HCT116 (cell line): ENCODE data around the gene PIM3. TPM values are rescaled to one million over a fixed set of nuclear protein-coding genes. Genes with fewer than 3 reads are reported as not detected.

Experiments
- ATAC-seq: fragments of 200-7000 bp; cut with Tn5 transposase; 2 replicates; pipeline ENCODE4 v1.9.1; 2020; ENCODE audit warnings: mild to moderate bottlenecking, moderate library complexity
- BruUV-seq: library from RNA; stranded (reverse); fragments of 400-500 nt; replicated peaks from 2 replicates; lab custom pipeline; 2021; lab: Mats Ljungman, UMichigan
- CTCF ChIA-PET: fragments of 300-600 bp; sonication (Branson Sonifier 250); formaldehyde crosslinking; loops from one replicate; lab custom pipeline; 2021; ENCODE audit warnings: antibody characterized with exemption; lab: Charles Lee
- POLR2A ChIA-PET: fragments of 300-600, 350-600 bp; sonication (Branson Sonifier 250); formaldehyde crosslinking; loops from one replicate; lab custom pipeline; 2021; ENCODE audit warnings: antibody characterized with exemption; lab: Charles Lee
- RAD21 ChIA-PET, 2 experiments: fragments of 300-600 bp; sonication (Branson Sonifier 250); formaldehyde crosslinking; loops; one replicate each; lab custom pipeline; 2023; ENCODE audit warnings: low total read pairs in 2 of 2; ENCODE audit not compliant: uncharacterized antibody in 2 of 2, unreplicated experiment in 2 of 2, low non-redundant PET in 1 of 2; lab: Charles Lee
- DNase-seq: peaks from one replicate; pipeline ENCODE4 v3.0.0-alpha.2; 2010; ENCODE audit warnings: low read depth, low spot score
- H2AFZ ChIP-seq: fragments of 200-600 bp; shearing (Covaris generic), sonication (generic); 2 replicates; pipeline ENCODE4 v1.6.1; 2017; ENCODE audit warnings: low read depth, mixed run types, mixed read lengths, antibody characterized with exemption, low read length; ENCODE audit not compliant: poor library complexity, severe bottlenecking
- H3K27ac ChIP-seq: 2 replicates; pipeline ENCODE4 v1.5.1; 2012; ENCODE audit warnings: low read depth, low read length
- H3K27me3 ChIP-seq: fragments of 200-600 bp; sonication (generic); 2 replicates; pipeline ENCODE4 v1.6.1; 2016; ENCODE audit warnings: mixed run types, low read length, mixed read lengths; ENCODE audit not compliant: insufficient read depth
- H3K36me3 ChIP-seq, 2 experiments: fragments of 200-500 bp in 1 of 2; fragments of 200-600 bp in 1 of 2; sonication (Bioruptor generic) in 1 of 2; sonication (generic) in 1 of 2; 2 replicates each; pipeline versions ENCODE4 v1.5.1 to v1.6.1; 2014 to 2016; ENCODE audit warnings: low read length in 2 of 2, inconsistent platforms in 1 of 2, mixed read lengths in 1 of 2, mixed run types in 1 of 2; ENCODE audit not compliant: insufficient read depth in 2 of 2, control insufficient read depth in 1 of 2
- H3K4me1 ChIP-seq, 2 experiments: fragments of 200-600 bp in 1 of 2; sonication (generic) in 1 of 2; 2 replicates each; pipeline versions ENCODE4 v1.5.1 to v1.6.1; 2012 to 2017; ENCODE audit warnings: low read length in 2 of 2, inconsistent platforms in 1 of 2, mild to moderate bottlenecking in 1 of 2, mixed read lengths in 1 of 2, mixed run types in 1 of 2, moderate library complexity in 1 of 2; ENCODE audit not compliant: insufficient read depth in 2 of 2, control insufficient read depth in 1 of 2
- H3K4me2 ChIP-seq: fragments of 200-600 bp; sonication (generic); 2 replicates; pipeline ENCODE4 v1.6.1; 2017; ENCODE audit warnings: mixed run types, low read length, mixed read lengths
- H3K4me3 ChIP-seq, 2 experiments: fragments of 200-600 bp in 1 of 2; sonication (generic) in 1 of 2; replicated peaks in 1 of 2; 2 replicates each; pipeline ENCODE4 v1.5.1; 2011 to 2016; ENCODE audit warnings: low read length in 2 of 2, control low read depth in 1 of 2, low read depth in 1 of 2, mild to moderate bottlenecking in 1 of 2, mixed read lengths in 1 of 2, mixed run types in 1 of 2
- H3K79me2 ChIP-seq: fragments of 200-600 bp; sonication (generic); 2 replicates; pipeline ENCODE4 v1.6.1; 2017; ENCODE audit warnings: mild to moderate bottlenecking, mixed run types, low read length, moderate library complexity, mixed read lengths; ENCODE audit not compliant: insufficient read depth
- H3K9ac ChIP-seq: fragments of 200-600 bp; sonication (generic); 2 replicates; pipeline ENCODE4 v1.6.1; 2016; ENCODE audit warnings: low read length, mixed read lengths
- H3K9me2 ChIP-seq: fragments of 200-600 bp; sonication (generic), shearing (Covaris generic); 2 replicates; pipeline ENCODE4 v1.6.1; 2017; ENCODE audit warnings: mixed run types, mild to moderate bottlenecking, moderate library complexity; ENCODE audit not compliant: insufficient read depth
- H3K9me3 ChIP-seq, 2 experiments: fragments of 200-500 bp in 1 of 2; fragments of 200-600 bp in 1 of 2; sonication (Bioruptor generic) in 1 of 2; sonication (generic) in 1 of 2; 2 replicates each; pipeline ENCODE4 v1.6.1; 2014 to 2017; ENCODE audit warnings: low read length in 2 of 2, mixed read lengths in 2 of 2, inconsistent platforms in 1 of 2, low read depth in 1 of 2, mild to moderate bottlenecking in 1 of 2, mixed run types in 1 of 2, moderate library complexity in 1 of 2; ENCODE audit not compliant: control insufficient read depth in 1 of 2, insufficient read depth in 1 of 2
- H4K20me1 ChIP-seq: fragments of 200-600 bp; sonication (generic), shearing (Covaris generic); 2 replicates; pipeline ENCODE4 v1.6.1; 2017; ENCODE audit warnings: mixed run types, mild to moderate bottlenecking, moderate library complexity; ENCODE audit not compliant: insufficient read depth
- CBX3 ChIP-seq: IDR thresholded peaks from 2 replicates; pipeline ENCODE4 v1.6.1; 2012; ENCODE audit warnings: low read depth
- CEBPB ChIP-seq: IDR thresholded peaks from 2 replicates; pipeline ENCODE4 v1.6.1; 2012; ENCODE audit warnings: low read depth
- EGR1 ChIP-seq: IDR thresholded peaks from 2 replicates; pipeline ENCODE4 v1.6.1; 2012; ENCODE audit warnings: low read depth
- ELF1 ChIP-seq: IDR thresholded peaks from 2 replicates; pipeline ENCODE4 v1.6.1; 2012; ENCODE audit warnings: low read depth, borderline replicate concordance
- EZH2phosphoT487 ChIP-seq: fragments of 200-600 bp; IDR thresholded peaks from 2 replicates; pipeline ENCODE4 v1.6.1; 2018; ENCODE audit warnings: antibody characterized with exemption, borderline replicate concordance
- POLR2AphosphoS5 ChIP-seq: IDR thresholded peaks from 2 replicates; pipeline ENCODE4 v1.6.1; 2011; ENCODE audit warnings: mild to moderate bottlenecking, low read depth, low read length, moderate library complexity
- TCF7L2 ChIP-seq: IDR thresholded peaks from 2 replicates; pipeline ENCODE4 v1.7.0; 2011; ENCODE audit warnings: borderline replicate concordance, inconsistent platforms; ENCODE audit not compliant: insufficient read depth, insufficient read length; ENCODE audit errors: extremely low read depth
- ZFX ChIP-seq: fragments of 450-650 bp; IDR thresholded peaks from 2 replicates; pipeline ENCODE4 v1.6.1; 2017
- intact Hi-C: fragments of 100-400 bp; cut with micrococcal nuclease; formaldehyde crosslinking; loops from 2 replicates; pipeline ENCODE4 v1.10.0; 2022
- total RNA-seq: library from RNA; stranded (reverse); gene quantifications from one replicate; pipeline ENCODE4 v1.2.1, GENCODE V29; 2021; ENCODE audit not compliant: unreplicated experiment
- TF ChIP-seq, protein P1 (sequence below): IDR thresholded peaks from 2 replicates; pipeline ENCODE4 v1.6.1; 2011; ENCODE audit warnings: mild to moderate bottlenecking, low read length, moderate library complexity; ENCODE audit not compliant: insufficient replicate concordance; ENCODE audit errors: extremely low read depth
- TF ChIP-seq, protein P2 (sequence below): IDR thresholded peaks from 2 replicates; pipeline ENCODE4 v1.6.1; 2012
- TF ChIP-seq, protein P3 (sequence below): IDR thresholded peaks from 2 replicates; pipeline ENCODE4 v1.6.1; 2012; ENCODE audit warnings: low read depth
- TF ChIP-seq, protein P4 (sequence below): IDR thresholded peaks from 2 replicates; pipeline ENCODE4 v1.6.1; 2012
- TF ChIP-seq, protein P5 (sequence below), 3 experiments: fragments of 200-600 bp in 1 of 3; sonication (generic) in 1 of 3; IDR thresholded peaks in 2 of 3; conservative IDR thresholded peaks in 1 of 3; 2 replicates each; pipeline ENCODE4 v1.5.1; 2012 to 2017; ENCODE audit warnings: low read depth in 2 of 3, low read length in 2 of 3, antibody characterized with exemption in 1 of 3, borderline replicate concordance in 1 of 3, control low read depth in 1 of 3, mild to moderate bottlenecking in 1 of 3, mixed read lengths in 1 of 3, mixed run types in 1 of 3, moderate library complexity in 1 of 3; ENCODE audit not compliant: insufficient read depth in 1 of 3

The PIM3 gene
- total RNA-seq, 1 experiment from 2014 or later, result 116 TPM

DNA sequence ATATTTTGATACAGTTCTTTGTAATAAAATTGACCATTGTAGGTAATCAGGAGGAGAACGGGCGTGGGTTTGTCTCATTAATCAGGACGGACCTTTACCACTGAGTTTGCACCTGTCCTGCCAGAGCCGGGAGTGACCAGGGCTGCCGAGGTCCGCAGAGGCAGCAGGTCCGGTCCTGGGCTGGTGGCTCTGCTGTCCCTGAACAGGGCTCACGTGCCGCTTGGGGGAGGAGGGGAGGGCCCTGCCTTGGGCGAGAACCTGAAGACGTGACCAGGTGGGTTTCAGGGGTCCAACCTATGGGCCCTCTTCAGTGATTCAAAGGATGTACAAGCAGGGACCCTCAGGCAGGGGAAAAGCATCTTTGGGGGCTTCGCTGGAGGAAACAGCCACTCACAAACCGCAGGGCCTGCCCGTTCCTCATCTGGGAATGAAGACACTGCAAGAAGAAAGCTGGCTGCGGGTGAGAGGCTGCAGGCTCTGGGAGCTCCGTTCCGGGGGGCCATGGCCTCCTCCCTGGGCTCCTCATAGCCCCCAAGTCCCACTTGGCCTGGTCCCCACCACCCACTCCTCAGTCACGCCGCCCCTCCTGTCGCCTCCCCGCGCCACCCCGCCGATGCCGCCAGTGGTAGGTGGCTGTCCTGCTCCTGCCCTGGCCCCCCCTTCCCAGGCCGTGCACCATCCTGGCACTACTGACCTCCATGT, 32.9 kb upstream of the PIM3 start (continued):
- TF ChIP-seq EZH2phosphoT487 (no peak), CBX3 (no peak), ZFX (no peak), EGR1 (no peak)
- TF ChIP-seq, protein P1, sequence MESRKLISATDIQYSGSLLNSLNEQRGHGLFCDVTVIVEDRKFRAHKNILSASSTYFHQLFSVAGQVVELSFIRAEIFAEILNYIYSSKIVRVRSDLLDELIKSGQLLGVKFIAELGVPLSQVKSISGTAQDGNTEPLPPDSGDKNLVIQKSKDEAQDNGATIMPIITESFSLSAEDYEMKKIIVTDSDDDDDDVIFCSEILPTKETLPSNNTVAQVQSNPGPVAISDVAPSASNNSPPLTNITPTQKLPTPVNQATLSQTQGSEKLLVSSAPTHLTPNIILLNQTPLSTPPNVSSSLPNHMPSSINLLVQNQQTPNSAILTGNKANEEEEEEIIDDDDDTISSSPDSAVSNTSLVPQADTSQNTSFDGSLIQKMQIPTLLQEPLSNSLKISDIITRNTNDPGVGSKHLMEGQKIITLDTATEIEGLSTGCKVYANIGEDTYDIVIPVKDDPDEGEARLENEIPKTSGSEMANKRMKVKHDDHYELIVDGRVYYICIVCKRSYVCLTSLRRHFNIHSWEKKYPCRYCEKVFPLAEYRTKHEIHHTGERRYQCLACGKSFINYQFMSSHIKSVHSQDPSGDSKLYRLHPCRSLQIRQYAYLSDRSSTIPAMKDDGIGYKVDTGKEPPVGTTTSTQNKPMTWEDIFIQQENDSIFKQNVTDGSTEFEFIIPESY, result no peak
- TF ChIP-seq, protein P2, sequence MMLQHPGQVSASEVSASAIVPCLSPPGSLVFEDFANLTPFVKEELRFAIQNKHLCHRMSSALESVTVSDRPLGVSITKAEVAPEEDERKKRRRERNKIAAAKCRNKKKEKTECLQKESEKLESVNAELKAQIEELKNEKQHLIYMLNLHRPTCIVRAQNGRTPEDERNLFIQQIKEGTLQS, result no peak
- TF ChIP-seq, all 23 proteins: peak for 0

DNA sequence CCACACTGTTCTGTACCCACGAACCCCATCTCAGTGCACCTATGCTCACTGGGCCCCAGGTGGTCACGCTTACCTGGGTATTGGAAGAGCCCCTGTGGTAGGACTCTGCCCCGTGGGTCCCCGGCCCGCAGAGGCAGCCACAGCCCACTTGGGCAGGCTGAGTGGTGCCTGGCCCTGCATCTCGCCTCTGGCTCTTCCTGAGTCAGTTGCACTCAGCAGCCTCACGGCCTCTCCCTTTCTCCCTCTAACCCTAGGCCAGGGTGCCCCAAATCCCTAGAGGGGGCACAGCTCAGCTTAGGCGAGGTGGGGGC, 32.4 kb upstream of the PIM3 start:
- H3K79me2 ChIP-seq, result no peaks in the 10 kb centered on the region
- H3K4me3 ChIP-seq, result no peak overlapping the region
- H3K9me2 ChIP-seq, result no peaks in the 10 kb centered on the region
- BruUV-seq, result no TSS peak
- no peak overlapping the region for H3K9ac ChIP-seq
- H3K27me3 ChIP-seq, result no peaks in the 10 kb centered on the region
- H2AFZ ChIP-seq, result no peak overlapping the region
- no peak for DNase-seq
- ATAC-seq, result no peak
- intact Hi-C loops, result no loop called here
- ChIA-PET RAD21 (no interaction called here), POLR2A (no interaction called here), CTCF (interaction anchor here (2.3 kb wide), 1 partner anchor 102 kb away, joined by 8 read pairs; no protein-coding TSS in a partner anchor)
- no peaks in the 10 kb centered on the region for H3K36me3 ChIP-seq
- H3K4me1 ChIP-seq, result peaks cover 5 to 21% of the 10 kb centered on the region in 2 experiments; a peak in 3 of 4 replicates
- H3K27ac ChIP-seq, result no peak overlapping the region
- H4K20me1 ChIP-seq, result no peaks in the 10 kb centered on the region
- no peaks in the 10 kb centered on the region for H3K9me3 ChIP-seq
- H3K4me2 ChIP-seq, result no peak overlapping the region
- TF ChIP-seq, protein P3, sequence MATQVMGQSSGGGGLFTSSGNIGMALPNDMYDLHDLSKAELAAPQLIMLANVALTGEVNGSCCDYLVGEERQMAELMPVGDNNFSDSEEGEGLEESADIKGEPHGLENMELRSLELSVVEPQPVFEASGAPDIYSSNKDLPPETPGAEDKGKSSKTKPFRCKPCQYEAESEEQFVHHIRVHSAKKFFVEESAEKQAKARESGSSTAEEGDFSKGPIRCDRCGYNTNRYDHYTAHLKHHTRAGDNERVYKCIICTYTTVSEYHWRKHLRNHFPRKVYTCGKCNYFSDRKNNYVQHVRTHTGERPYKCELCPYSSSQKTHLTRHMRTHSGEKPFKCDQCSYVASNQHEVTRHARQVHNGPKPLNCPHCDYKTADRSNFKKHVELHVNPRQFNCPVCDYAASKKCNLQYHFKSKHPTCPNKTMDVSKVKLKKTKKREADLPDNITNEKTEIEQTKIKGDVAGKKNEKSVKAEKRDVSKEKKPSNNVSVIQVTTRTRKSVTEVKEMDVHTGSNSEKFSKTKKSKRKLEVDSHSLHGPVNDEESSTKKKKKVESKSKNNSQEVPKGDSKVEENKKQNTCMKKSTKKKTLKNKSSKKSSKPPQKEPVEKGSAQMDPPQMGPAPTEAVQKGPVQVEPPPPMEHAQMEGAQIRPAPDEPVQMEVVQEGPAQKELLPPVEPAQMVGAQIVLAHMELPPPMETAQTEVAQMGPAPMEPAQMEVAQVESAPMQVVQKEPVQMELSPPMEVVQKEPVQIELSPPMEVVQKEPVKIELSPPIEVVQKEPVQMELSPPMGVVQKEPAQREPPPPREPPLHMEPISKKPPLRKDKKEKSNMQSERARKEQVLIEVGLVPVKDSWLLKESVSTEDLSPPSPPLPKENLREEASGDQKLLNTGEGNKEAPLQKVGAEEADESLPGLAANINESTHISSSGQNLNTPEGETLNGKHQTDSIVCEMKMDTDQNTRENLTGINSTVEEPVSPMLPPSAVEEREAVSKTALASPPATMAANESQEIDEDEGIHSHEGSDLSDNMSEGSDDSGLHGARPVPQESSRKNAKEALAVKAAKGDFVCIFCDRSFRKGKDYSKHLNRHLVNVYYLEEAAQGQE, result no peak
- TF ChIP-seq ELF1, result no peak
- TF ChIP-seq, protein P4, sequence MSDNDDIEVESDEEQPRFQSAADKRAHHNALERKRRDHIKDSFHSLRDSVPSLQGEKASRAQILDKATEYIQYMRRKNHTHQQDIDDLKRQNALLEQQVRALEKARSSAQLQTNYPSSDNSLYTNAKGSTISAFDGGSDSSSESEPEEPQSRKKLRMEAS, result no peak
- TF ChIP-seq, protein P5, sequence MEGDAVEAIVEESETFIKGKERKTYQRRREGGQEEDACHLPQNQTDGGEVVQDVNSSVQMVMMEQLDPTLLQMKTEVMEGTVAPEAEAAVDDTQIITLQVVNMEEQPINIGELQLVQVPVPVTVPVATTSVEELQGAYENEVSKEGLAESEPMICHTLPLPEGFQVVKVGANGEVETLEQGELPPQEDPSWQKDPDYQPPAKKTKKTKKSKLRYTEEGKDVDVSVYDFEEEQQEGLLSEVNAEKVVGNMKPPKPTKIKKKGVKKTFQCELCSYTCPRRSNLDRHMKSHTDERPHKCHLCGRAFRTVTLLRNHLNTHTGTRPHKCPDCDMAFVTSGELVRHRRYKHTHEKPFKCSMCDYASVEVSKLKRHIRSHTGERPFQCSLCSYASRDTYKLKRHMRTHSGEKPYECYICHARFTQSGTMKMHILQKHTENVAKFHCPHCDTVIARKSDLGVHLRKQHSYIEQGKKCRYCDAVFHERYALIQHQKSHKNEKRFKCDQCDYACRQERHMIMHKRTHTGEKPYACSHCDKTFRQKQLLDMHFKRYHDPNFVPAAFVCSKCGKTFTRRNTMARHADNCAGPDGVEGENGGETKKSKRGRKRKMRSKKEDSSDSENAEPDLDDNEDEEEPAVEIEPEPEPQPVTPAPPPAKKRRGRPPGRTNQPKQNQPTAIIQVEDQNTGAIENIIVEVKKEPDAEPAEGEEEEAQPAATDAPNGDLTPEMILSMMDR (IDR thresholded peaks at IDR 0.05 in 2 of 3, conservative IDR thresholded peaks at IDR 0.05 in 1 of 3; ENCODE audit: borderline replicate concordance in 1 of 3, insufficient read depth in 1 of 3, low read depth in 2 of 3, low read length in 2 of 3), result no peak
- TF ChIP-seq POLR2AphosphoS5, result no peak
- TF ChIP-seq EGR1, result no peak
- TF ChIP-seq CEBPB, result no peak
- TF ChIP-seq, protein P1, result no peak
- no peak for TF ChIP-seq TCF7L2
